ENCODE data around the gene CARD19. TPM values are rescaled to one million over a fixed set of nuclear protein-coding genes. Genes with fewer than 3 reads are reported as not detected.

The CARD19 gene
- total RNA-seq, 1 experiment from 2014 or later, result 63.4 TPM

DNA sequence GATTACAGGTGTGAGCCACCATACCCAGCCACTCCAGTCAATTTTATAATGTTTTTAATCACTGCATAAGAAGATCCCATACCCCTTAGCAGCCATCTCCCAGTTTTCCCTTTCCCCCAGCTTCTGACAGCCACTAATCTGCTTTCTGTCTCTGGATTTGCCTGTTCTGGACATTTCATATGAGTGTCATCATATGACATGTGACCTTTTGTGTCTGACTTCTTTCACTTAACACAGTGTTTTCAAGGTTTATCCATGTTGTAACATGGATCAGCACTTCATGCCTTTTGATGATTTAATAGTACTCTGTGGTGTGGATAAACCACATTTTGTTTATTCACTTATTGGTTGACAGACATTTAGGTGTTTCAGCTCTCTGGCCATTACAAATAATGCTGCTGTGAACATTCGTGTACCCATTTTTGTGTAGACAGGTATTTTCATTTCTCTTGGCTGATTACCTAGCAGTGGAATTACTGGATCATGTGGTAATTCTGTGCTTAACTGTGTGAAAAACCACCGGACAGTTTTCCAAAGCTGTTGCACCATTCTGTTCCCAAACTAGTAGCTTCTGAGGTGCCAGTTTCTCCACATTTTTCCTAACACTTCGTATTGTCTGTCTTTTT, 28.9 kb upstream of the CARD19 start:
- no peak overlapping the region for H3K4me3 ChIP-seq (ENCODE audit: low read depth in 2 of 2, low read length in 2 of 2)
- intact Hi-C loops (cut with micrococcal nuclease; ENCODE audit: unreplicated experiment), result no loop called here
- no peaks in the 10 kb centered on the region for H3K27me3 ChIP-seq (ENCODE audit: control insufficient read depth, insufficient read depth, low read length)
- ATAC-seq (no peak), DNase-seq (ENCODE audit: low read depth, low spot score) (no peak)
- no peaks in the 10 kb centered on the region for H3K9me3 ChIP-seq (ENCODE audit: control insufficient read depth, insufficient read depth, low read depth, low read length)
- in situ Hi-C loops (cut with HindIII; ENCODE audit: low pct_unique_long_range_greater_than_20kb, low sequenced_read_pairs), result no loop called here
- no TSS peak for BruUV-seq (replicated peaks)
- ChIA-PET CTCF (interaction anchor here (0.6 kb wide), 1 partner anchor 16 kb away, joined by 7 read pairs; no protein-coding TSS in a partner anchor), POLR2A (no interaction called here)
- TF ChIP-seq, protein P1, sequence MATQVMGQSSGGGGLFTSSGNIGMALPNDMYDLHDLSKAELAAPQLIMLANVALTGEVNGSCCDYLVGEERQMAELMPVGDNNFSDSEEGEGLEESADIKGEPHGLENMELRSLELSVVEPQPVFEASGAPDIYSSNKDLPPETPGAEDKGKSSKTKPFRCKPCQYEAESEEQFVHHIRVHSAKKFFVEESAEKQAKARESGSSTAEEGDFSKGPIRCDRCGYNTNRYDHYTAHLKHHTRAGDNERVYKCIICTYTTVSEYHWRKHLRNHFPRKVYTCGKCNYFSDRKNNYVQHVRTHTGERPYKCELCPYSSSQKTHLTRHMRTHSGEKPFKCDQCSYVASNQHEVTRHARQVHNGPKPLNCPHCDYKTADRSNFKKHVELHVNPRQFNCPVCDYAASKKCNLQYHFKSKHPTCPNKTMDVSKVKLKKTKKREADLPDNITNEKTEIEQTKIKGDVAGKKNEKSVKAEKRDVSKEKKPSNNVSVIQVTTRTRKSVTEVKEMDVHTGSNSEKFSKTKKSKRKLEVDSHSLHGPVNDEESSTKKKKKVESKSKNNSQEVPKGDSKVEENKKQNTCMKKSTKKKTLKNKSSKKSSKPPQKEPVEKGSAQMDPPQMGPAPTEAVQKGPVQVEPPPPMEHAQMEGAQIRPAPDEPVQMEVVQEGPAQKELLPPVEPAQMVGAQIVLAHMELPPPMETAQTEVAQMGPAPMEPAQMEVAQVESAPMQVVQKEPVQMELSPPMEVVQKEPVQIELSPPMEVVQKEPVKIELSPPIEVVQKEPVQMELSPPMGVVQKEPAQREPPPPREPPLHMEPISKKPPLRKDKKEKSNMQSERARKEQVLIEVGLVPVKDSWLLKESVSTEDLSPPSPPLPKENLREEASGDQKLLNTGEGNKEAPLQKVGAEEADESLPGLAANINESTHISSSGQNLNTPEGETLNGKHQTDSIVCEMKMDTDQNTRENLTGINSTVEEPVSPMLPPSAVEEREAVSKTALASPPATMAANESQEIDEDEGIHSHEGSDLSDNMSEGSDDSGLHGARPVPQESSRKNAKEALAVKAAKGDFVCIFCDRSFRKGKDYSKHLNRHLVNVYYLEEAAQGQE (IDR thresholded peaks at IDR 0.05; ENCODE audit: insufficient read depth in 1 of 2, low read depth in 2 of 2, low read length in 1 of 2), result no peak
- TF ChIP-seq TCF7L2 (IDR thresholded peaks at IDR 0.05; ENCODE audit: low read depth, low read length), result no peak
- TF ChIP-seq SIN3A (IDR thresholded peaks at IDR 0.05; ENCODE audit: borderline replicate concordance, insufficient read depth, low read depth, low read length), result no peak
- no peak for TF ChIP-seq POLR2AphosphoS5 (IDR thresholded peaks at IDR 0.05; ENCODE audit: low read depth, low read length)
- TF ChIP-seq, protein P2, sequence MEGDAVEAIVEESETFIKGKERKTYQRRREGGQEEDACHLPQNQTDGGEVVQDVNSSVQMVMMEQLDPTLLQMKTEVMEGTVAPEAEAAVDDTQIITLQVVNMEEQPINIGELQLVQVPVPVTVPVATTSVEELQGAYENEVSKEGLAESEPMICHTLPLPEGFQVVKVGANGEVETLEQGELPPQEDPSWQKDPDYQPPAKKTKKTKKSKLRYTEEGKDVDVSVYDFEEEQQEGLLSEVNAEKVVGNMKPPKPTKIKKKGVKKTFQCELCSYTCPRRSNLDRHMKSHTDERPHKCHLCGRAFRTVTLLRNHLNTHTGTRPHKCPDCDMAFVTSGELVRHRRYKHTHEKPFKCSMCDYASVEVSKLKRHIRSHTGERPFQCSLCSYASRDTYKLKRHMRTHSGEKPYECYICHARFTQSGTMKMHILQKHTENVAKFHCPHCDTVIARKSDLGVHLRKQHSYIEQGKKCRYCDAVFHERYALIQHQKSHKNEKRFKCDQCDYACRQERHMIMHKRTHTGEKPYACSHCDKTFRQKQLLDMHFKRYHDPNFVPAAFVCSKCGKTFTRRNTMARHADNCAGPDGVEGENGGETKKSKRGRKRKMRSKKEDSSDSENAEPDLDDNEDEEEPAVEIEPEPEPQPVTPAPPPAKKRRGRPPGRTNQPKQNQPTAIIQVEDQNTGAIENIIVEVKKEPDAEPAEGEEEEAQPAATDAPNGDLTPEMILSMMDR (IDR thresholded peaks at IDR 0.05), result no peak
- no peak overlapping the region for H3K27ac ChIP-seq (ENCODE audit: low read length)
- H3K4me1 ChIP-seq (ENCODE audit: control insufficient read depth, insufficient read depth, low read length), result no peaks in the 10 kb centered on the region; the same call in 1 of the 2 replicates
- H3K36me3 ChIP-seq (ENCODE audit: control insufficient read depth, insufficient read depth, low read length), result no peaks in the 10 kb centered on the region

DNA sequence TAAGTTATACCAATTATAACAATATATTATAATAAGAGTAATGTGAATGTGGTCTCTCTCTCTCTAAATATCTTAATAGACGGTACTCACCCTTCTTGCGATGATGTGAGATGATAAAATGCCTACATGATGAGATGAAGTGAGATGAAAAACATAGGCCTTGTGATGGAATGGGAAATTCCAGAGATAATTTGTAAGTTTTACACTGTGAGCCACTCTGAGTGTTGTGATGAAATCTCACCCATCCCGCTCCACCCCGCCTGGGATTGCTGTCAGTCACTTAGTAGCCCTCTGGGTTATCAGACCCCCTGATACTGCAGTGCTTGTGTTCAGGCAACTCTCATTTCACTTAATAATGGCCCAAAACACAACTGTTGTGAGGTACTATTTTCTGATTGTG, 27.1 kb upstream of the CARD19 start:
- POLR2A ChIA-PET, result no interaction called here
- no peaks in the 10 kb centered on the region for H3K36me3 ChIP-seq (ENCODE audit: control insufficient read depth, insufficient read depth, low read length)
- in situ Hi-C loops (cut with HindIII; ENCODE audit: low pct_unique_long_range_greater_than_20kb, low sequenced_read_pairs), result no loop called here
- H3K4me1 ChIP-seq (ENCODE audit: control insufficient read depth, insufficient read depth, low read length), result 0 out of 2 replicates have a peak, but pooled peaks cover 2% of the 10 kb centered on the region
- BruUV-seq (replicated peaks), result no TSS peak
- TF ChIP-seq, protein P1 (IDR thresholded peaks at IDR 0.05; ENCODE audit: insufficient read depth in 1 of 2, low read depth in 2 of 2, low read length in 1 of 2), result no peak
- TF ChIP-seq, protein P2 (IDR thresholded peaks at IDR 0.05), result no peak
- TF ChIP-seq TCF7L2 (IDR thresholded peaks at IDR 0.05; ENCODE audit: low read depth, low read length) (no peak), POLR2AphosphoS5 (IDR thresholded peaks at IDR 0.05; ENCODE audit: low read depth, low read length) (no peak), SIN3A (IDR thresholded peaks at IDR 0.05; ENCODE audit: borderline replicate concordance, insufficient read depth, low read depth, low read length) (no peak)
- no peak for DNase-seq (ENCODE audit: low read depth, low spot score)
- H3K9me3 ChIP-seq (ENCODE audit: control insufficient read depth, insufficient read depth, low read depth, low read length), result no peaks in the 10 kb centered on the region
- H3K27ac ChIP-seq (ENCODE audit: low read length), result no peak overlapping the region
- no peak overlapping the region for H3K4me3 ChIP-seq (ENCODE audit: low read depth in 2 of 2, low read length in 2 of 2)
- intact Hi-C loops (cut with micrococcal nuclease; ENCODE audit: unreplicated experiment), result no loop called here
- H3K27me3 ChIP-seq (ENCODE audit: control insufficient read depth, insufficient read depth, low read length), result no peaks in the 10 kb centered on the region
- ATAC-seq, result no peak
- CTCF ChIA-PET, result interaction anchor here (0.6 kb wide), 1 partner anchor 1342 kb away, joined by 3 read pairs; no protein-coding TSS in a partner anchor
